Measurements from ENCODE around the gene MAL.

Gene MAL

DNA sequence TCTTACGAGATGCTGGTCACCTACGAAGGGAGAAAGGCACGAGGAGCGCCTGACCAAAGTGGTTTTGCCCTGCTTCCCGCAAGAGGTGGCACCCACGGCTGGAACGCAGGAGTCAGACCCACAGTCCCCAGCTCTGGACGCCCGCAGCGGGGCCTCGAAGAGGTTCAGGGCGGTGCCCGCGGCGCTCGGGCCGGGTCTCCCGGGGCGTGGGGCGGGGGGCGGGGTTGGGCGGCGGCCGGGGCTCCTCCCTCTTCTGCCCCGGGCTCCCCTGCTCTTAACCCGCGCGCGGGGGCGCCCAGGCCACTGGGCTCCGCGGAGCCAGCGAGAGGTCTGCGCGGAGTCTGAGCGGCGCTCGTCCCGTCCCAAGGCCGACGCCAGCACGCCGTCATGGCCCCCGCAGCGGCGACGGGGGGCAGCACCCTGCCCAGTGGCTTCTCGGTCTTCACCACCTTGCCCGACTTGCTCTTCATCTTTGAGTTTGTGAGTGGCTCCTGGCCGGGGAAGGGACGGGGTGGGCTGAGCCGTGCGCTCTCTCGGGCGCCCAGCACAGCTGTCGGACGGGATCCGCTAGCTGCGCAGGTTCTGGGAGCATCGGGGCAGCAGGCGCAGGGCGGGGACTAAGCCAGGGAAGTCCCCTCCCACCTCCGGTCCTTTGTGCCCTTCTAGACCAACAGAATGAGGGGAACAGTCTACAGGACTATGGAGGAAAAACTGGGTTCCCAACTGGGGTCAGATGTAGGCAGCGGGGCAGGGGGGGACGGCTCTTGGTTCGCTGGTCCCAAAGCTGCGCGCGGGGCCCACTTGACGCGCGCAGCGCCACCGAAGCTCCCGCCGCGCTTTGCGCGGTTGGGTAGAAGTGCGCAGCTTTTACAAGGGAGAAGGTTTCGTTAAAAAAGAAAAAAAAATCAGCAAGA is at the start of gene MAL:
MAL (plus strand) TSS at position 303 of the 914 bp plus-strand sequence; CDS start at position 388, 85 bp downstream.
- H3K36me3 ChIP-seq (ENCODE audit: control insufficient read depth, insufficient read depth, low read length), result no peaks in the 10 kb centered on the region
- TF ChIP-seq CTCF (IDR thresholded peaks at IDR 0.05; ENCODE audit: insufficient read depth, low read length, poor library complexity, severe bottlenecking), result no peak
- no peaks in the 10 kb centered on the region for H3K27me3 ChIP-seq (replicated peaks; ENCODE audit: control insufficient read depth, insufficient read depth, low read length)
- peak; percentile 57 for DNase-seq (ENCODE audit: extremely low read depth, insufficient read length)
- H3K4me3 ChIP-seq (replicated peaks; ENCODE audit: low read depth, low read length), result peak within 1 kb of the TSS; percentile 68

DNA sequence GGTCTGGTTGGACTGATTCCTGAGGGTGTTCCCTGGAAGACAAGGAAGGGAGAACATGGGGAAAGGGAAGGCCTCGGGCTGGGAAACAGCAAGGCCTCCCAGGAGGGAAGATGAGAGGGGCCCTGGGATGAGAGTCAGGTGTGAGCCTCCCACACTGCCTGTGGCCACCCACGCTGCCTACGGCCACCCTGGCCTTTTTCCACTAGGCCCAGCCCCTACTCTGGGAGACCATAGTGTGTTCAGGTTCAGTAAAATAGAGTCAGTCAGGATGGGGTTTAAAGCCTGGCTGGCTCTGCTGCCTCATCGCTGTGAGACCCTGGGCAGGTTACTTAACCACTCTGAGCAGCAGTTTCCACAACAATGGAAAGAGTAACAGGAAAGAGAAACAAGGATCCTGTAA is 47.7 kb upstream of the MAL start:
- Histone ChIP-seq H3K4me3 (replicated peaks; ENCODE audit: low read depth, low read length) (no peak overlapping the region), H3K36me3 (ENCODE audit: control insufficient read depth, insufficient read depth, low read length) (no peaks in the 10 kb centered on the region), H3K27me3 (replicated peaks; ENCODE audit: control insufficient read depth, insufficient read depth, low read length) (no peaks in the 10 kb centered on the region)
- no peak for TF ChIP-seq CTCF (IDR thresholded peaks at IDR 0.05; ENCODE audit: insufficient read depth, low read length, poor library complexity, severe bottlenecking)
- DNase-seq (ENCODE audit: extremely low read depth, insufficient read length), result no peak

DNA sequence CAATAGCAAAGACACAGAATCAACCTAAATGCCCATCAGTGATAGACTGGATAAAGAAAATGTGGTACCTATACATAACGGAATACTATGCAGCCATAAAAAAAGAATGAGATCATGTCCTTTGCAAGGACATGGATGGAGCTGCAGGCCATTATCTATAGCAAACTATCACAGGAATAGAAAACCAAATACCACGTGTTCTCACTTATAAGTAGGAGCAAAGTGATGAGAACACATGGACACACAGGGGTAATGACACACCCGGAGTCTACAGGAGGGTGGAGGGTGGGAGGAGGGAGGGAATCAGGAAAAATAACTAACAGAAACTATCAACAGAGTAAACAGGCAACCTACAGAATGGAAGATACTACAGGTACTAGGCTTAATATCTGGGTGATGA is 46.6 kb upstream of the MAL start:
- TF ChIP-seq CTCF (IDR thresholded peaks at IDR 0.05; ENCODE audit: insufficient read depth, low read length, poor library complexity, severe bottlenecking), result no peak
- no peak for DNase-seq (ENCODE audit: extremely low read depth, insufficient read length)
- no peaks in the 10 kb centered on the region for H3K27me3 ChIP-seq (replicated peaks; ENCODE audit: control insufficient read depth, insufficient read depth, low read length)

DNA sequence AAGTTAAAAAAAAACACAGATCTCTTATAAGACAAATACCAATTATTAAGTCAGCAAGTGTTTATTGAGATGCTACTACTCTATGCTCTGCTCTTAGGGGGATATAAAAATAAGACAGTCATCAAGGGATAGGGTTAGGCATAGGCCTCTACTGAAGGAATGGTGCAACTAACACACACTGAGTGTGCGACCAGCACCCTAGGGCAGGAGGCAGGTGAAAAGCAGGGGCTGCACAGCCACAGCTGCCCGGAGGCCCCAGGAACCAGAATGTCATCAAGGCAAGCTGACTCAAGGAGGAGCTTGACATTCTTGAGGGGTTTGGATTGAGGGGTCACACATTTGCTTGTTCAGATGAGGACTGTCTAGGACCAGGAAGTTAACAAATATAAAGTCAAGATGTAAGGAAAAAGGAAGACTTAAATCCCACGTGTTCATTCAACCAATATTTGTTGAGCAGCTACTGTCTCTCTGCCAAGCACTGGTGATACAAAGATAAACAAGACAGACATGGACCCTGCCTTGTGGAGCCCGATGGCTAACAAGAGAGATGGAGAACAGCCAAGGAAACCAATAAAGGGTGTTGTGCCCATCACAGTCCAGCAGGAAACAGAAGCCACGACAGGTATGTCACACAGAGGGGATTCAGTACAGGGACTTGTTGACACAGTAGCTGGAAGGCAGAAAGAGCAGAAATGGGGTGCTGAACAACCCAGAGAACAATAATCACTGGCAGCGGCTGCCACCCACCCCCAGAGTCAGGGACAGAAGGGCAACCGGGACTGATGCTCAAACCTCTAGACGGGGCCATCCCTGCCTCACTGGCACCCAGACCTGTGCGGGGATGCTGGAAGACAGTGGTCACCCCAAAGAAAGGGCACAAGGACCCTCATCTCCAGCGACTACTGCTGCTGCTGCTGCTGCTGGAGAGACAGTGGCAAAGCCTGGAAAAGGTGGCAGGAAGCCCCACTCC is 45.8 kb upstream of the MAL start:
- no peaks in the 10 kb centered on the region for H3K27me3 ChIP-seq (replicated peaks; ENCODE audit: control insufficient read depth, insufficient read depth, low read length)
- no peak for DNase-seq (ENCODE audit: extremely low read depth, insufficient read length)
- TF ChIP-seq CTCF (IDR thresholded peaks at IDR 0.05; ENCODE audit: insufficient read depth, low read length, poor library complexity, severe bottlenecking), result no peak
- H3K36me3 ChIP-seq (ENCODE audit: control insufficient read depth, insufficient read depth, low read length), result no peaks in the 10 kb centered on the region
- H3K4me3 ChIP-seq (replicated peaks; ENCODE audit: low read depth, low read length), result no peak overlapping the region

More for the DNA sequence above, 46.6 kb upstream of the MAL start:
- no peaks in the 10 kb centered on the region for H3K36me3 ChIP-seq (ENCODE audit: control insufficient read depth, insufficient read depth, low read length)
- no peak overlapping the region for H3K4me3 ChIP-seq (replicated peaks; ENCODE audit: low read depth, low read length)

GRCh38 chr2:94980406-94980805 is 45.1 kb upstream of the MAL start:
- Histone ChIP-seq H3K36me3 (ENCODE audit: control insufficient read depth, insufficient read depth, low read length) (no peaks in the 10 kb centered on the region), H3K4me3 (replicated peaks; ENCODE audit: low read depth, low read length) (no peak overlapping the region), H3K27me3 (replicated peaks; ENCODE audit: control insufficient read depth, insufficient read depth, low read length) (no peaks in the 10 kb centered on the region)
- no peak for TF ChIP-seq CTCF (IDR thresholded peaks at IDR 0.05; ENCODE audit: insufficient read depth, low read length, poor library complexity, severe bottlenecking)
- DNase-seq (ENCODE audit: extremely low read depth, insufficient read length), result no peak

Data from GM06990 (cell line).